ENCODE results near the gene STPG4.

Gene STPG4

GRCh38 chr2:47198985-47199451 lies 43.9 kb upstream of the STPG4 start:
- peak overlapping the region; percentile 96 for H2BK5ac ChIP-seq (ENCODE audit: low read depth, low read length, poor library complexity, severe bottlenecking)
- peaks cover 2% of the 10 kb centered on the region for H3K79me1 ChIP-seq (replicated peaks; ENCODE audit: low read length, poor library complexity, severe bottlenecking)
- H3K27ac ChIP-seq (ENCODE audit: low read length, poor library complexity, severe bottlenecking): peak overlapping the region; percentile 97
- H3K4me3 ChIP-seq (ENCODE audit: insufficient read depth in 1 of 2, low read depth in 1 of 2, low read length in 2 of 2): no peak overlapping the region
- H2BK12ac ChIP-seq (ENCODE audit: low read length in 2 of 2): peak overlapping the region; percentile 84 to 98
- peak overlapping the region; percentile 13 for H2AK5ac ChIP-seq (ENCODE audit: low read length, severe bottlenecking)
- H4K91ac ChIP-seq (ENCODE audit: low read length): peak overlapping the region; percentile 30
- H3K4me1 ChIP-seq (ENCODE audit: control insufficient read depth, insufficient read depth, low read depth, low read length): peaks cover 12% of the 10 kb centered on the region
- H3K27me3 ChIP-seq (ENCODE audit: control insufficient read depth in 1 of 2, insufficient read depth in 1 of 2, low read length in 2 of 2): no peaks in the 10 kb centered on the region
- peak overlapping the region; percentile 14 for H3K4me2 ChIP-seq (ENCODE audit: low read length, poor library complexity, severe bottlenecking)
- peak overlapping the region; percentile 47 for H4K8ac ChIP-seq (ENCODE audit: low read length)
- H3K18ac ChIP-seq (ENCODE audit: low read depth in 1 of 2, low read length in 2 of 2): peak overlapping the region; percentile 79 to 96
- WGBS: 0% methylated on average over 3 of the region's 3 CpGs
- H2AFZ ChIP-seq (ENCODE audit: low read depth, low read length): no peak overlapping the region
- H3K14ac ChIP-seq (ENCODE audit: low read length in 2 of 2): no peak overlapping the region
- no peak overlapping the region for H3K9ac ChIP-seq (ENCODE audit: low read length)
- no peaks in the 10 kb centered on the region for H3K36me3 ChIP-seq (ENCODE audit: control insufficient read depth in 1 of 2, insufficient read depth in 2 of 2, low read depth in 1 of 2, low read length in 2 of 2)
- H3K4ac ChIP-seq (ENCODE audit: low read depth in 1 of 2, low read length in 2 of 2): peak overlapping the region in 1 of 2 experiments; percentile 78
- peak overlapping the region; percentile 11 for H2BK120ac ChIP-seq (ENCODE audit: low read depth, low read length)
- DNase-seq: peak; percentile 98
- no peaks in the 10 kb centered on the region for H3K9me3 ChIP-seq (ENCODE audit: control insufficient read depth, low read length)
- H3K23ac ChIP-seq (ENCODE audit: low read length in 2 of 2): no peak overlapping the region
- H2BK15ac ChIP-seq (ENCODE audit: low read depth, poor library complexity, severe bottlenecking): no peak overlapping the region

GRCh38 chr2:47196499-47196898 lies 41.4 kb upstream of the STPG4 start:
- WGBS: 100% methylated on average over 1 of the region's 1 CpG
- H3K23ac ChIP-seq (ENCODE audit: low read length in 2 of 2): no peak overlapping the region

GRCh38 chr2:47196046-47196445 lies 40.9 kb upstream of the STPG4 start:
- Histone ChIP-seq H4K8ac (ENCODE audit: low read length) (no peak overlapping the region), H3K4me1 (ENCODE audit: control insufficient read depth, insufficient read depth, low read depth, low read length) (peaks cover 27% of the 10 kb centered on the region), H3K23ac (ENCODE audit: low read length in 2 of 2) (no peak overlapping the region), H3K14ac (ENCODE audit: low read length in 2 of 2) (no peak overlapping the region), H2BK120ac (ENCODE audit: low read depth, low read length) (no peak overlapping the region), H2BK5ac (ENCODE audit: low read depth, low read length, poor library complexity, severe bottlenecking) (no peak overlapping the region), H2BK15ac (ENCODE audit: low read depth, poor library complexity, severe bottlenecking) (no peak overlapping the region), H3K9me3 (ENCODE audit: control insufficient read depth, low read length) (no peaks in the 10 kb centered on the region), H2BK12ac (ENCODE audit: low read length in 2 of 2) (peak overlapping the region in 1 of 2 experiments; percentile 1), H2AFZ (ENCODE audit: low read depth, low read length) (no peak overlapping the region), H3K9ac (ENCODE audit: low read length) (no peak overlapping the region), H3K36me3 (ENCODE audit: control insufficient read depth in 1 of 2, insufficient read depth in 2 of 2, low read depth in 1 of 2, low read length in 2 of 2) (no peaks in the 10 kb centered on the region), H4K91ac (ENCODE audit: low read length) (no peak overlapping the region), H3K4me2 (ENCODE audit: low read length, poor library complexity, severe bottlenecking) (no peak overlapping the region), H3K79me1 (replicated peaks; ENCODE audit: low read length, poor library complexity, severe bottlenecking) (peaks cover 2% of the 10 kb centered on the region), H3K18ac (ENCODE audit: low read depth in 1 of 2, low read length in 2 of 2) (no peak overlapping the region), H2AK5ac (ENCODE audit: low read length, severe bottlenecking) (peak overlapping the region; percentile 66), H3K27me3 (ENCODE audit: control insufficient read depth in 1 of 2, insufficient read depth in 1 of 2, low read length in 2 of 2) (no peaks in the 10 kb centered on the region), H3K27ac (ENCODE audit: low read length, poor library complexity, severe bottlenecking) (no peak overlapping the region), H3K4me3 (ENCODE audit: insufficient read depth in 1 of 2, low read depth in 1 of 2, low read length in 2 of 2) (no peak overlapping the region), H3K4ac (ENCODE audit: low read depth in 1 of 2, low read length in 2 of 2) (no peak overlapping the region)
- 97% methylated on average over 2 of the region's 2 CpGs for WGBS
- DNase-seq: no peak

More at GRCh38 chr2:47196499-47196898, 41.4 kb upstream of the STPG4 start:
- peaks cover 25% of the 10 kb centered on the region for H3K4me1 ChIP-seq (ENCODE audit: control insufficient read depth, insufficient read depth, low read depth, low read length)
- no peak overlapping the region for H4K8ac ChIP-seq (ENCODE audit: low read length)
- H3K27ac ChIP-seq (ENCODE audit: low read length, poor library complexity, severe bottlenecking): no peak overlapping the region
- H3K27me3 ChIP-seq (ENCODE audit: control insufficient read depth in 1 of 2, insufficient read depth in 1 of 2, low read length in 2 of 2): no peaks in the 10 kb centered on the region
- H2BK120ac ChIP-seq (ENCODE audit: low read depth, low read length): no peak overlapping the region
- no peak overlapping the region for H2AK5ac ChIP-seq (ENCODE audit: low read length, severe bottlenecking)
- no peaks in the 10 kb centered on the region for H3K9me3 ChIP-seq (ENCODE audit: control insufficient read depth, low read length)
- DNase-seq: no peak
- H2BK12ac ChIP-seq (ENCODE audit: low read length in 2 of 2): no peak overlapping the region
- no peak overlapping the region for H3K9ac ChIP-seq (ENCODE audit: low read length)
- no peak overlapping the region for H3K4me2 ChIP-seq (ENCODE audit: low read length, poor library complexity, severe bottlenecking)
- peaks cover 2% of the 10 kb centered on the region for H3K79me1 ChIP-seq (replicated peaks; ENCODE audit: low read length, poor library complexity, severe bottlenecking)
- no peak overlapping the region for H4K91ac ChIP-seq (ENCODE audit: low read length)
- no peak overlapping the region for H3K18ac ChIP-seq (ENCODE audit: low read depth in 1 of 2, low read length in 2 of 2)
- no peak overlapping the region for H3K4me3 ChIP-seq (ENCODE audit: insufficient read depth in 1 of 2, low read depth in 1 of 2, low read length in 2 of 2)
- H3K36me3 ChIP-seq (ENCODE audit: control insufficient read depth in 1 of 2, insufficient read depth in 2 of 2, low read depth in 1 of 2, low read length in 2 of 2): no peaks in the 10 kb centered on the region
- no peak overlapping the region for H2AFZ ChIP-seq (ENCODE audit: low read depth, low read length)
- H2BK15ac ChIP-seq (ENCODE audit: low read depth, poor library complexity, severe bottlenecking): no peak overlapping the region
- H3K14ac ChIP-seq (ENCODE audit: low read length in 2 of 2): no peak overlapping the region
- no peak overlapping the region for H3K4ac ChIP-seq (ENCODE audit: low read depth in 1 of 2, low read length in 2 of 2)
- H2BK5ac ChIP-seq (ENCODE audit: low read depth, low read length, poor library complexity, severe bottlenecking): no peak overlapping the region

- no peaks in the 10 kb centered on the region for H3K36me3 ChIP-seq (ENCODE audit: control insufficient read depth in 1 of 2, insufficient read depth in 2 of 2, low read depth in 1 of 2, low read length in 2 of 2)
- peak overlapping the region in 1 of 2 experiments; percentile 44 for H2BK12ac ChIP-seq (ENCODE audit: low read length in 2 of 2)
- DNase-seq: peak; percentile 38
- H3K23ac ChIP-seq (ENCODE audit: low read length in 2 of 2): no peak overlapping the region
- peaks cover 26% of the 10 kb centered on the region for H3K4me1 ChIP-seq (ENCODE audit: control insufficient read depth, insufficient read depth, low read depth, low read length)
- peaks cover 2% of the 10 kb centered on the region for H3K79me1 ChIP-seq (replicated peaks; ENCODE audit: low read length, poor library complexity, severe bottlenecking)
- H2AFZ ChIP-seq (ENCODE audit: low read depth, low read length): no peak overlapping the region
- no peak overlapping the region for H3K4me3 ChIP-seq (ENCODE audit: insufficient read depth in 1 of 2, low read depth in 1 of 2, low read length in 2 of 2)
- no peak overlapping the region for H3K4me2 ChIP-seq (ENCODE audit: low read length, poor library complexity, severe bottlenecking)
- no peak overlapping the region for H2BK5ac ChIP-seq (ENCODE audit: low read depth, low read length, poor library complexity, severe bottlenecking)
- H3K18ac ChIP-seq (ENCODE audit: low read depth in 1 of 2, low read length in 2 of 2): peak overlapping the region in 1 of 2 experiments; percentile 93
- peak overlapping the region; percentile 29 to 35 for H3K4ac ChIP-seq (ENCODE audit: low read depth in 1 of 2, low read length in 2 of 2)
- H2BK15ac ChIP-seq (ENCODE audit: low read depth, poor library complexity, severe bottlenecking): no peak overlapping the region
- no peaks in the 10 kb centered on the region for H3K9me3 ChIP-seq (ENCODE audit: control insufficient read depth, low read length)
- no CpG with 5 or more reads among the region's 3 CpGs for WGBS
- H2AK5ac ChIP-seq (ENCODE audit: low read length, severe bottlenecking): peak overlapping the region; percentile 100
- H3K9ac ChIP-seq (ENCODE audit: low read length): no peak overlapping the region
- no peak overlapping the region for H3K14ac ChIP-seq (ENCODE audit: low read length in 2 of 2)
- H2BK120ac ChIP-seq (ENCODE audit: low read depth, low read length): peak overlapping the region; percentile 90
- peak overlapping the region; percentile 66 for H3K27ac ChIP-seq (ENCODE audit: low read length, poor library complexity, severe bottlenecking)
- no peak overlapping the region for H4K8ac ChIP-seq (ENCODE audit: low read length)
- peak overlapping the region; percentile 65 for H4K91ac ChIP-seq (ENCODE audit: low read length)
- no peaks in the 10 kb centered on the region for H3K27me3 ChIP-seq (ENCODE audit: control insufficient read depth in 1 of 2, insufficient read depth in 1 of 2, low read length in 2 of 2)
These were observed 40.0 kb upstream of the STPG4 start for GRCh38 chr2:47195148-47195547.
